Measurements from ENCODE around the gene ZPR1.

The ZPR1 gene

GRCh38 chr11:116831790-116832349 lies 44.0 kb upstream of the ZPR1 start:
- TF ChIP-seq ZBTB7A (IDR thresholded peaks at IDR 0.05; ENCODE audit: low read depth) (no peak), RAD21 (IDR thresholded peaks at IDR 0.05; ENCODE audit: low read depth) (no peak), USF1 (IDR thresholded peaks at IDR 0.05) (no peak), CEBPB (IDR thresholded peaks at IDR 0.05) (no peak), EGR1 (IDR thresholded peaks at IDR 0.05) (no peak), TCF12 (IDR thresholded peaks at IDR 0.05; ENCODE audit: low read depth) (no peak), NFIC (IDR thresholded peaks at IDR 0.05) (no peak), EP300 (IDR thresholded peaks at IDR 0.05; ENCODE audit: borderline replicate concordance) (no peak), CREB1 (IDR thresholded peaks at IDR 0.05; ENCODE audit: low read depth) (no peak), TEAD4 (IDR thresholded peaks at IDR 0.05) (no peak), TAF1 (IDR thresholded peaks at IDR 0.05; ENCODE audit: low read depth) (no peak), FOXM1 (IDR thresholded peaks at IDR 0.05; ENCODE audit: borderline replicate concordance, low read depth) (no peak), MAX (IDR thresholded peaks at IDR 0.05) (no peak), YY1 (IDR thresholded peaks at IDR 0.05; ENCODE audit: low read depth) (no peak)
- TF ChIP-seq, protein P1, sequence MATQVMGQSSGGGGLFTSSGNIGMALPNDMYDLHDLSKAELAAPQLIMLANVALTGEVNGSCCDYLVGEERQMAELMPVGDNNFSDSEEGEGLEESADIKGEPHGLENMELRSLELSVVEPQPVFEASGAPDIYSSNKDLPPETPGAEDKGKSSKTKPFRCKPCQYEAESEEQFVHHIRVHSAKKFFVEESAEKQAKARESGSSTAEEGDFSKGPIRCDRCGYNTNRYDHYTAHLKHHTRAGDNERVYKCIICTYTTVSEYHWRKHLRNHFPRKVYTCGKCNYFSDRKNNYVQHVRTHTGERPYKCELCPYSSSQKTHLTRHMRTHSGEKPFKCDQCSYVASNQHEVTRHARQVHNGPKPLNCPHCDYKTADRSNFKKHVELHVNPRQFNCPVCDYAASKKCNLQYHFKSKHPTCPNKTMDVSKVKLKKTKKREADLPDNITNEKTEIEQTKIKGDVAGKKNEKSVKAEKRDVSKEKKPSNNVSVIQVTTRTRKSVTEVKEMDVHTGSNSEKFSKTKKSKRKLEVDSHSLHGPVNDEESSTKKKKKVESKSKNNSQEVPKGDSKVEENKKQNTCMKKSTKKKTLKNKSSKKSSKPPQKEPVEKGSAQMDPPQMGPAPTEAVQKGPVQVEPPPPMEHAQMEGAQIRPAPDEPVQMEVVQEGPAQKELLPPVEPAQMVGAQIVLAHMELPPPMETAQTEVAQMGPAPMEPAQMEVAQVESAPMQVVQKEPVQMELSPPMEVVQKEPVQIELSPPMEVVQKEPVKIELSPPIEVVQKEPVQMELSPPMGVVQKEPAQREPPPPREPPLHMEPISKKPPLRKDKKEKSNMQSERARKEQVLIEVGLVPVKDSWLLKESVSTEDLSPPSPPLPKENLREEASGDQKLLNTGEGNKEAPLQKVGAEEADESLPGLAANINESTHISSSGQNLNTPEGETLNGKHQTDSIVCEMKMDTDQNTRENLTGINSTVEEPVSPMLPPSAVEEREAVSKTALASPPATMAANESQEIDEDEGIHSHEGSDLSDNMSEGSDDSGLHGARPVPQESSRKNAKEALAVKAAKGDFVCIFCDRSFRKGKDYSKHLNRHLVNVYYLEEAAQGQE (IDR thresholded peaks at IDR 0.05; ENCODE audit: low read depth), result no peak

GRCh38 chr11:116830184-116830912 lies 42.5 kb upstream of the ZPR1 start:
- no peak for TF ChIP-seq CEBPB (IDR thresholded peaks at IDR 0.05)
- no peak for TF ChIP-seq TCF12 (IDR thresholded peaks at IDR 0.05; ENCODE audit: low read depth)
- TF ChIP-seq USF1 (IDR thresholded peaks at IDR 0.05), result no peak
- TF ChIP-seq TEAD4 (IDR thresholded peaks at IDR 0.05), result no peak
- no peak for TF ChIP-seq NFIC (IDR thresholded peaks at IDR 0.05)
- no peak for TF ChIP-seq MAX (IDR thresholded peaks at IDR 0.05)
- no peak for TF ChIP-seq EGR1 (IDR thresholded peaks at IDR 0.05)
- no peak for TF ChIP-seq EP300 (IDR thresholded peaks at IDR 0.05; ENCODE audit: borderline replicate concordance)
- TF ChIP-seq, protein P1 (IDR thresholded peaks at IDR 0.05; ENCODE audit: low read depth), result no peak
- TF ChIP-seq CREB1 (IDR thresholded peaks at IDR 0.05; ENCODE audit: low read depth), result no peak
- TF ChIP-seq YY1 (IDR thresholded peaks at IDR 0.05; ENCODE audit: low read depth), result no peak
- TF ChIP-seq TAF1 (IDR thresholded peaks at IDR 0.05; ENCODE audit: low read depth), result no peak
- TF ChIP-seq RAD21 (IDR thresholded peaks at IDR 0.05; ENCODE audit: low read depth), result no peak

DNA sequence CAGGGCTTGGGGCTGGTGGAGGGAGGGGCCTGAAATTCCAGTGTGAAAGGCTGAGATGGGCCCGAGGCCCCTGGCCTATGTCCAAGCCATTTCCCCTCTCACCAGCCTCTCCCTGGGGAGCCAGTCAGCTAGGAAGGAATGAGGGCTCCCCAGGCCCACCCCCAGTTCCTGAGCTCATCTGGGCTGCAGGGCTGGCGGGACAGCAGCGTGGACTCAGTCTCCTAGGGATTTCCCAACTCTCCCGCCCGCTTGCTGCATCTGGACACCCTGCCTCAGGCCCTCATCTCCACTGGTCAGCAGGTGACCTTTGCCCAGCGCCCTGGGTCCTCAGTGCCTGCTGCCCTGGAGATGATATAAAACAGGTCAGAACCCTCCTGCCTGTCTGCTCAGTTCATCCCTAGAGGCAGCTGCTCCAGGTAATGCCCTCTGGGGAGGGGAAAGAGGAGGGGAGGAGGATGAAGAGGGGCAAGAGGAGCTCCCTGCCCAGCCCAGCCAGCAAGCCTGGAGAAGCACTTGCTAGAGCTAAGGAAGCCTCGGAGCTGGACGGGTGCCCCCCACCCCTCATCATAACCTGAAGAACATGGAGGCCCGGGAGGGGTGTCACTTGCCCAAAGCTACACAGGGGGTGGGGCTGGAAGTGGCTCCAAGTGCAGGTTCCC lies 41.8 kb upstream of the ZPR1 start, which contains the start of gene APOC3:
Gene APOC3 (plus strand): TSS at position 383 of the 659 bp plus-strand sequence. CDS start 676 bp downstream, outside the sequence.
- TF ChIP-seq RAD21 (IDR thresholded peaks at IDR 0.05; ENCODE audit: low read depth), result no peak
- no peak for TF ChIP-seq ZBTB7A (IDR thresholded peaks at IDR 0.05; ENCODE audit: low read depth)
- no peak for TF ChIP-seq TEAD4 (IDR thresholded peaks at IDR 0.05)
- no peak for TF ChIP-seq TCF12 (IDR thresholded peaks at IDR 0.05; ENCODE audit: low read depth)
- TF ChIP-seq FOXM1 (IDR thresholded peaks at IDR 0.05; ENCODE audit: borderline replicate concordance, low read depth), result no peak
- TF ChIP-seq NFIC (IDR thresholded peaks at IDR 0.05), result no peak
- no peak for TF ChIP-seq TAF1 (IDR thresholded peaks at IDR 0.05; ENCODE audit: low read depth)
- TF ChIP-seq CREB1 (IDR thresholded peaks at IDR 0.05; ENCODE audit: low read depth), result no peak
- TF ChIP-seq USF1 (IDR thresholded peaks at IDR 0.05), result no peak
- TF ChIP-seq YY1 (IDR thresholded peaks at IDR 0.05; ENCODE audit: low read depth), result no peak
- TF ChIP-seq EP300 (IDR thresholded peaks at IDR 0.05; ENCODE audit: borderline replicate concordance), result no peak
- no peak for TF ChIP-seq MAX (IDR thresholded peaks at IDR 0.05)
- TF ChIP-seq, protein P1 (IDR thresholded peaks at IDR 0.05; ENCODE audit: low read depth), result no peak
- no peak for TF ChIP-seq CEBPB (IDR thresholded peaks at IDR 0.05)
- TF ChIP-seq EGR1 (IDR thresholded peaks at IDR 0.05), result no peak

Data from Ishikawa (cell line).